ENCODE measurements around the gene DNAH6. TPM values are rescaled to one million over a fixed set of nuclear protein-coding genes. Genes with fewer than 3 reads are reported as not detected.
A peak's percentile ranks its signal among the peaks of the same experiment; 100 is the strongest.

Gene DNAH6
- total and polyA plus RNA-seq, 2 of the 13 experiments (the other 11 are each of a cell fraction or from before 2014, with no cell fraction given), result 0.01 TPM; not detected in 1

GRCh38 chr2:84603911-84604310 lies 87.6 kb downstream of the DNAH6 start (continued):
- TF ChIP-seq, protein P1, sequence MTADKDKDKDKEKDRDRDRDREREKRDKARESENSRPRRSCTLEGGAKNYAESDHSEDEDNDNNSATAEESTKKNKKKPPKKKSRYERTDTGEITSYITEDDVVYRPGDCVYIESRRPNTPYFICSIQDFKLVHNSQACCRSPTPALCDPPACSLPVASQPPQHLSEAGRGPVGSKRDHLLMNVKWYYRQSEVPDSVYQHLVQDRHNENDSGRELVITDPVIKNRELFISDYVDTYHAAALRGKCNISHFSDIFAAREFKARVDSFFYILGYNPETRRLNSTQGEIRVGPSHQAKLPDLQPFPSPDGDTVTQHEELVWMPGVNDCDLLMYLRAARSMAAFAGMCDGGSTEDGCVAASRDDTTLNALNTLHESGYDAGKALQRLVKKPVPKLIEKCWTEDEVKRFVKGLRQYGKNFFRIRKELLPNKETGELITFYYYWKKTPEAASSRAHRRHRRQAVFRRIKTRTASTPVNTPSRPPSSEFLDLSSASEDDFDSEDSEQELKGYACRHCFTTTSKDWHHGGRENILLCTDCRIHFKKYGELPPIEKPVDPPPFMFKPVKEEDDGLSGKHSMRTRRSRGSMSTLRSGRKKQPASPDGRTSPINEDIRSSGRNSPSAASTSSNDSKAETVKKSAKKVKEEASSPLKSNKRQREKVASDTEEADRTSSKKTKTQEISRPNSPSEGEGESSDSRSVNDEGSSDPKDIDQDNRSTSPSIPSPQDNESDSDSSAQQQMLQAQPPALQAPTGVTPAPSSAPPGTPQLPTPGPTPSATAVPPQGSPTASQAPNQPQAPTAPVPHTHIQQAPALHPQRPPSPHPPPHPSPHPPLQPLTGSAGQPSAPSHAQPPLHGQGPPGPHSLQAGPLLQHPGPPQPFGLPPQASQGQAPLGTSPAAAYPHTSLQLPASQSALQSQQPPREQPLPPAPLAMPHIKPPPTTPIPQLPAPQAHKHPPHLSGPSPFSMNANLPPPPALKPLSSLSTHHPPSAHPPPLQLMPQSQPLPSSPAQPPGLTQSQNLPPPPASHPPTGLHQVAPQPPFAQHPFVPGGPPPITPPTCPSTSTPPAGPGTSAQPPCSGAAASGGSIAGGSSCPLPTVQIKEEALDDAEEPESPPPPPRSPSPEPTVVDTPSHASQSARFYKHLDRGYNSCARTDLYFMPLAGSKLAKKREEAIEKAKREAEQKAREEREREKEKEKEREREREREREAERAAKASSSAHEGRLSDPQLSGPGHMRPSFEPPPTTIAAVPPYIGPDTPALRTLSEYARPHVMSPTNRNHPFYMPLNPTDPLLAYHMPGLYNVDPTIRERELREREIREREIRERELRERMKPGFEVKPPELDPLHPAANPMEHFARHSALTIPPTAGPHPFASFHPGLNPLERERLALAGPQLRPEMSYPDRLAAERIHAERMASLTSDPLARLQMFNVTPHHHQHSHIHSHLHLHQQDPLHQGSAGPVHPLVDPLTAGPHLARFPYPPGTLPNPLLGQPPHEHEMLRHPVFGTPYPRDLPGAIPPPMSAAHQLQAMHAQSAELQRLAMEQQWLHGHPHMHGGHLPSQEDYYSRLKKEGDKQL (CRISPR knock-in tag; IDR thresholded peaks at IDR 0.05; ENCODE audit: low read depth), result no peak
- TF ChIP-seq ZNF569 (CRISPR knock-in tag; IDR thresholded peaks at IDR 0.05; ENCODE audit: borderline replicate concordance) (no peak), ZNF260 (CRISPR knock-in tag; IDR thresholded peaks at IDR 0.05; ENCODE audit: borderline replicate concordance, low read depth) (no peak)

GRCh38 chr2:84613082-84613481 lies 96.8 kb downstream of the DNAH6 start:
- in situ Hi-C loops (cut with HindIII; ENCODE audit: extremely low pct_ligation_motif_present, low pct_unique_long_range_greater_than_20kb), result no loop called here
- Histone ChIP-seq H3K4me3 (replicated peaks in 1 of 3; ENCODE audit: insufficient read depth in 1 of 3, low read depth in 2 of 3, low read length in 3 of 3) (no peak overlapping the region), H3K36me3 (replicated peaks in 1 of 2; ENCODE audit: control insufficient read depth in 1 of 2, insufficient read depth in 2 of 2, low read length in 2 of 2) (no peaks in the 10 kb centered on the region), H3K27ac (ENCODE audit: extremely low read length, insufficient read depth, low read length) (no peak overlapping the region), H2AFZ (ENCODE audit: low read length) (no peak overlapping the region), H4K20me1 (ENCODE audit: insufficient read depth, low read length) (no peaks in the 10 kb centered on the region), H3K4me2 (ENCODE audit: low read depth, low read length) (peak overlapping the region; percentile 1; the same call in 1 of the 2 replicates), H3K9me3 (ENCODE audit: low read length) (peaks cover 17% of the 10 kb centered on the region), H3K79me2 (ENCODE audit: insufficient read depth, low read length) (no peaks in the 10 kb centered on the region), H3K4me1 (ENCODE audit: insufficient read depth, low read length) (peaks cover 15% of the 10 kb centered on the region), H3K27me3 (ENCODE audit: control insufficient read depth in 1 of 2, insufficient read depth in 2 of 2, low read length in 2 of 2) (no peaks in the 10 kb centered on the region), H3K9ac (ENCODE audit: insufficient read depth, low read depth, low read length) (no peak overlapping the region)
- intact Hi-C loops (cut with micrococcal nuclease; ENCODE audit: unreplicated experiment), result loop anchor here (5.0 kb wide), 1 partner anchor 126 kb away; no protein-coding TSS in a partner anchor
- FAIRE-seq (peak; percentile 52), DNase-seq (ENCODE audit: low spot score) (peak; percentile 97), ATAC-seq (peak; percentile 96)
- ChIA-PET CTCF (ENCODE audit: low intra/inter-chr PET ratio, low total read pairs) (no interaction called here), POLR2A (no interaction called here)
- BruUV-seq (replicated peaks), result no TSS peak
- WGBS (ENCODE audit: low lambda C conversion rate), result 0% methylated on average over 2 of the region's 2 CpGs
- TF ChIP-seq SIN3B (IDR thresholded peaks at IDR 0.05; ENCODE audit: low read length) (no peak), PHB2 (IDR thresholded peaks at IDR 0.05; ENCODE audit: partially characterized antibody) (no peak), REPIN1 (CRISPR knock-in tag; IDR thresholded peaks at IDR 0.05; ENCODE audit: borderline replicate concordance, low read depth) (no peak), ZNF441 (CRISPR knock-in tag; IDR thresholded peaks at IDR 0.05; ENCODE audit: borderline replicate concordance) (no peak), ZNF607 (CRISPR knock-in tag; IDR thresholded peaks at IDR 0.05; ENCODE audit: borderline replicate concordance) (no peak), JARID2 (CRISPR knock-in tag; IDR thresholded peaks at IDR 0.05; ENCODE audit: insufficient replicate concordance) (no peak), ZNF614 (CRISPR knock-in tag; IDR thresholded peaks at IDR 0.05; ENCODE audit: borderline replicate concordance) (peak; percentile 19; the same call in 1 of the 2 replicates), ZNF234 (CRISPR knock-in tag; conservative IDR thresholded peaks at IDR 0.05) (no peak), POLR2A (IDR thresholded peaks at IDR 0.05; ENCODE audit: insufficient read depth in 1 of 2, low read depth in 2 of 2, low read length in 2 of 2) (no peak), SRSF1 (optimal IDR thresholded peaks at IDR 0.05; ENCODE audit: low read depth, low read length) (no peak), MTF2 (CRISPR knock-in tag; IDR thresholded peaks at IDR 0.05; ENCODE audit: borderline replicate concordance) (no peak), FOXP1 (IDR thresholded peaks at IDR 0.05) (no peak), FOXP1 (CRISPR knock-in tag; IDR thresholded peaks at IDR 0.05) (peak; percentile 41; the same call in 1 of the 2 replicates), PHF21A (CRISPR knock-in tag; IDR thresholded peaks at IDR 0.05) (peak; percentile 39; the same call in 1 of the 2 replicates), KMT2A (CRISPR knock-in tag; IDR thresholded peaks at IDR 0.05) (no peak)
